Erythroblast (primary cell): ENCODE results near the gene KIAA1958.

Experiments used
- GATA1 ChIP-seq: IDR thresholded peaks from 2 replicates; pipeline ENCODE4 v1.6.1; 2011; ENCODE audit warnings: low read depth, mild to moderate bottlenecking, control low read depth, low read length, moderate library complexity
- POLR2A ChIP-seq: IDR thresholded peaks from 2 replicates; pipeline ENCODE4 v1.6.1; 2011; ENCODE audit warnings: mild to moderate bottlenecking, low read length

GRCh38 chr9:112605518-112605917 is 118.9 kb downstream of the KIAA1958 start:
- no peak for TF ChIP-seq POLR2A
- TF ChIP-seq GATA1 = no peak
